Neural progenitor cell (in vitro differentiated cells): Measurements from ENCODE around the gene PKNOX2. TPM values are rescaled to one million over a fixed set of nuclear protein-coding genes. Genes with fewer than 3 reads are reported as not detected.

ENCODE experiments used
- DNase-seq: peaks from one replicate; pipeline ENCODE4 v3.0.0-alpha.2; 2016; ENCODE audit warnings: low spot score
- H2AFZ ChIP-seq: fragments of 200-600 bp; sonication (generic); replicated peaks from 2 replicates; pipeline ENCODE4 v1.6.1; 2016; ENCODE audit warnings: antibody characterized with exemption
- H3F3A ChIP-seq: fragments of 200-600 bp; sonication (generic); 2 replicates; pipeline ENCODE4 v1.6.1; 2016; ENCODE audit warnings: antibody characterized with exemption, low read depth
- H3K27ac ChIP-seq: fragments of 200-600 bp; sonication (generic); 2 replicates; pipeline ENCODE4 v1.5.1; 2016; ENCODE audit warnings: mild to moderate bottlenecking
- H3K27me3 ChIP-seq: fragments of 200-600 bp; sonication (generic); 2 replicates; pipeline ENCODE4 v1.6.1; 2016; ENCODE audit warnings: mild to moderate bottlenecking, moderate library complexity
- H3K36me3 ChIP-seq: fragments of 200-600 bp; sonication (generic); 2 replicates; pipeline ENCODE4 v1.5.1; 2016
- H3K4me1 ChIP-seq: fragments of 200-600 bp; sonication (generic); 2 replicates; pipeline ENCODE4 v1.6.1; 2016; ENCODE audit warnings: mixed run types
- H3K4me2 ChIP-seq: fragments of 200-600 bp; sonication (generic); 2 replicates; pipeline ENCODE4 v1.6.1; 2016
- H3K4me3 ChIP-seq: fragments of 200-600 bp; sonication (generic); 2 replicates; pipeline ENCODE4 v1.5.1; 2016
- H3K79me2 ChIP-seq: fragments of 200-600 bp; sonication (generic); 2 replicates; pipeline ENCODE4 v1.6.1; 2016; ENCODE audit warnings: low read depth
- H3K9ac ChIP-seq: fragments of 200-600 bp; sonication (generic); 2 replicates; pipeline ENCODE4 v1.6.1; 2016
- H3K9me3 ChIP-seq: fragments of 200-600 bp; sonication (generic); 2 replicates; pipeline ENCODE4 v1.5.1; 2016; ENCODE audit warnings: low read depth
- H4K20me1 ChIP-seq: fragments of 200-600 bp; sonication (generic); 2 replicates; pipeline ENCODE4 v1.6.1; 2016; ENCODE audit warnings: low read depth
- H3K27ac Mint-ChIP-seq: 3 replicates; pipeline ENCODE4 v1.8.0; 2021; ENCODE audit warnings: mixed read lengths
- H3K27me3 Mint-ChIP-seq: 2 replicates; pipeline ENCODE4 v1.8.0; 2022; ENCODE audit warnings: low read depth, mild to moderate bottlenecking, inconsistent platforms, moderate library complexity, mixed read lengths; ENCODE audit not compliant: insufficient read depth
- H3K36me3 Mint-ChIP-seq: 3 replicates; pipeline ENCODE4 v1.8.0; 2021; ENCODE audit warnings: mixed read lengths
- H3K4me1 Mint-ChIP-seq: 3 replicates; pipeline ENCODE4 v1.8.0; 2021; ENCODE audit warnings: mixed read lengths
- H3K4me3 Mint-ChIP-seq: 3 replicates; pipeline ENCODE4 v1.8.0; 2021; ENCODE audit warnings: mild to moderate bottlenecking, moderate library complexity, mixed read lengths
- H3K9me3 Mint-ChIP-seq: 3 replicates; pipeline ENCODE4 v1.8.0; 2020; ENCODE audit warnings: mixed read lengths
- EZH2 ChIP-seq: fragments of 200-600 bp; sonication (generic); IDR thresholded peaks from 2 replicates; pipeline ENCODE4 v1.6.1; 2017; ENCODE audit warnings: antibody characterized with exemption, mild to moderate bottlenecking, moderate library complexity
- EZH2phosphoT487 ChIP-seq: fragments of 200-600 bp; sonication (generic); IDR thresholded peaks from 2 replicates; pipeline ENCODE4 v1.6.1; 2017; ENCODE audit warnings: antibody characterized with exemption
- total RNA-seq: library from RNA; depleted of rRNA; stranded (reverse); fragments of >200 nt; gene quantifications from 2 replicates; pipeline ENCODE4 v1.2.3, GENCODE V29; 2015; ENCODE audit warnings: low replicate concordance
- TF ChIP-seq, protein P1 (sequence below): fragments of 200-600 bp; sonication (generic); IDR thresholded peaks from 2 replicates; pipeline ENCODE4 v1.5.1; 2017; ENCODE audit warnings: antibody characterized with exemption, mild to moderate bottlenecking

The PKNOX2 gene
- total RNA-seq, 1 donor from 2014 or later: 4.3 TPM

DNA sequence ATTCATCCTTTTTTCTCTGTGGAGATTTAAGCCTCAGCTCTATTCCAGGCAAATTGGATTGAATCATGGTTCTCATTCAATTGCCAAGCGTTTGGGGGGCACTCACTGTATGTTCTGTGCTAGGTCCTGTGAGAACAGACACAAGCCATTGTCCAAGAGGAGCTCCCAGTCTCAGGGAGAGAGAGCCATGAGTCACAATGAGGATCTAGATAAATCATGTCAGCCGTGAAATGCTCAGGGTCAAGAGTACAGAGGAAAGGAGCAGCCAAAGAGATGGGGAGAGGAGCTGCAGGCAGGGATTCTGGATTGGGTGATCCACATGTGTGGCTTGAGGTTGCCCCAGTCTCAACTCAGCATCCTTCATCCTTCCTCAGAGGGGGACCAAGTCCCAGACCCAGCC lies 237.9 kb downstream of the PKNOX2 start:
- Histone ChIP-seq H3K79me2 (no peaks in the 10 kb centered on the region), H3K4me2 (peak overlapping the region; percentile 28), H3K4me1 (peaks cover 45% of the 10 kb centered on the region), H3K27ac (no peak overlapping the region), H3K9ac (no peak overlapping the region), H3K9me3 (no peaks in the 10 kb centered on the region), H2AFZ (no peak overlapping the region), H3K27me3 (no peaks in the 10 kb centered on the region), H3F3A (peaks cover 37% of the 10 kb centered on the region), H3K36me3 (no peaks in the 10 kb centered on the region), H3K4me3 (no peak overlapping the region), H4K20me1 (no peaks in the 10 kb centered on the region)
- Mint-ChIP-seq H3K36me3 (peaks cover 38% of the 10 kb centered on the region), H3K27me3 (peaks cover 5% of the 10 kb centered on the region), H3K4me3 (no peak overlapping the region), H3K4me1 (peaks cover 65% of the 10 kb centered on the region), H3K27ac (peak overlapping the region; percentile 84), H3K9me3 (no peaks in the 10 kb centered on the region)
- TF ChIP-seq, protein P1, sequence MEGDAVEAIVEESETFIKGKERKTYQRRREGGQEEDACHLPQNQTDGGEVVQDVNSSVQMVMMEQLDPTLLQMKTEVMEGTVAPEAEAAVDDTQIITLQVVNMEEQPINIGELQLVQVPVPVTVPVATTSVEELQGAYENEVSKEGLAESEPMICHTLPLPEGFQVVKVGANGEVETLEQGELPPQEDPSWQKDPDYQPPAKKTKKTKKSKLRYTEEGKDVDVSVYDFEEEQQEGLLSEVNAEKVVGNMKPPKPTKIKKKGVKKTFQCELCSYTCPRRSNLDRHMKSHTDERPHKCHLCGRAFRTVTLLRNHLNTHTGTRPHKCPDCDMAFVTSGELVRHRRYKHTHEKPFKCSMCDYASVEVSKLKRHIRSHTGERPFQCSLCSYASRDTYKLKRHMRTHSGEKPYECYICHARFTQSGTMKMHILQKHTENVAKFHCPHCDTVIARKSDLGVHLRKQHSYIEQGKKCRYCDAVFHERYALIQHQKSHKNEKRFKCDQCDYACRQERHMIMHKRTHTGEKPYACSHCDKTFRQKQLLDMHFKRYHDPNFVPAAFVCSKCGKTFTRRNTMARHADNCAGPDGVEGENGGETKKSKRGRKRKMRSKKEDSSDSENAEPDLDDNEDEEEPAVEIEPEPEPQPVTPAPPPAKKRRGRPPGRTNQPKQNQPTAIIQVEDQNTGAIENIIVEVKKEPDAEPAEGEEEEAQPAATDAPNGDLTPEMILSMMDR: no peak
- TF ChIP-seq EZH2: no peak
- TF ChIP-seq EZH2phosphoT487: no peak
- no peak for DNase-seq

DNA sequence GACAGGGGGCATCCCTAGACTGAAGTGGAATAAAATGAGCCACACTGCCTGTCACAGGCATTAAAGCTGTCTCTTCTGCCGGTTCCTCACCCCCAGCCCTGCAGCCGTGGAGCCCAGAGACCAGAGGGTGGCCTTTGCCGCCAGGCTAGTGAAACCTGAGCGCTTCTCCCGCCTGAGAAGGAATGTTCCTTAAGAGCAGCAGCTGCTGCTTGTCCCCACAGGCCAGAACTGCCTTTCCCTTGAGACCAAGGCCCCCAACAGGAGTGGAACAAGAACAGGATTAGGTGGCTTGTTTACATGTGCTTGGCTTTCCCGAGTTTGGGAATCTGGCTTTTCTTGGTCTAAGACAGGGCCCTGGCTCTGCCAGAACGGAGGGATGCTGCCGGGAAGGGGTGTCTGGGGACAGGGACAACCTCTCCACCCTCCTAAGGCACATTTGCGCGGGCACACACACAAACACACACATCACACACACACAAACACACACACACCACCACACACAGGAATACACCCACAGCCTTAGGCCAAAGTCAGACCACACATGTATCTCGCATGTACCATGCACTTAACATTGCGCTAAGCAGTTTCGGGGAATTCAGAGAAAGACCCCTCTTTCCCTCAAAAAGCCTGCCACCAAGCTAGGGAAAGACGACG lies 239.7 kb downstream of the PKNOX2 start:
- H3K9me3 Mint-ChIP-seq: no peaks in the 10 kb centered on the region
- Histone ChIP-seq H3K4me3 (no peak overlapping the region), H3K27me3 (no peaks in the 10 kb centered on the region), H4K20me1 (no peaks in the 10 kb centered on the region), H3K9ac (no peak overlapping the region), H3K4me1 (peaks cover 43% of the 10 kb centered on the region), H3K36me3 (no peaks in the 10 kb centered on the region), H3K9me3 (no peaks in the 10 kb centered on the region), H3K79me2 (no peaks in the 10 kb centered on the region), H3K27ac (peak overlapping the region; percentile 61), H3F3A (peaks cover 37% of the 10 kb centered on the region), H2AFZ (no peak overlapping the region), H3K4me2 (peak overlapping the region; percentile 12)
- H3K27me3 Mint-ChIP-seq: peaks cover 5% of the 10 kb centered on the region
- TF ChIP-seq EZH2phosphoT487: no peak
- TF ChIP-seq, protein P1: no peak
- TF ChIP-seq EZH2: no peak
- peaks cover 68% of the 10 kb centered on the region for H3K4me1 Mint-ChIP-seq
- DNase-seq: peak; percentile 92
- peak overlapping the region; percentile 50 for H3K27ac Mint-ChIP-seq
- H3K4me3 Mint-ChIP-seq: peak overlapping the region; percentile 2
- peaks cover 32% of the 10 kb centered on the region for H3K36me3 Mint-ChIP-seq

DNA sequence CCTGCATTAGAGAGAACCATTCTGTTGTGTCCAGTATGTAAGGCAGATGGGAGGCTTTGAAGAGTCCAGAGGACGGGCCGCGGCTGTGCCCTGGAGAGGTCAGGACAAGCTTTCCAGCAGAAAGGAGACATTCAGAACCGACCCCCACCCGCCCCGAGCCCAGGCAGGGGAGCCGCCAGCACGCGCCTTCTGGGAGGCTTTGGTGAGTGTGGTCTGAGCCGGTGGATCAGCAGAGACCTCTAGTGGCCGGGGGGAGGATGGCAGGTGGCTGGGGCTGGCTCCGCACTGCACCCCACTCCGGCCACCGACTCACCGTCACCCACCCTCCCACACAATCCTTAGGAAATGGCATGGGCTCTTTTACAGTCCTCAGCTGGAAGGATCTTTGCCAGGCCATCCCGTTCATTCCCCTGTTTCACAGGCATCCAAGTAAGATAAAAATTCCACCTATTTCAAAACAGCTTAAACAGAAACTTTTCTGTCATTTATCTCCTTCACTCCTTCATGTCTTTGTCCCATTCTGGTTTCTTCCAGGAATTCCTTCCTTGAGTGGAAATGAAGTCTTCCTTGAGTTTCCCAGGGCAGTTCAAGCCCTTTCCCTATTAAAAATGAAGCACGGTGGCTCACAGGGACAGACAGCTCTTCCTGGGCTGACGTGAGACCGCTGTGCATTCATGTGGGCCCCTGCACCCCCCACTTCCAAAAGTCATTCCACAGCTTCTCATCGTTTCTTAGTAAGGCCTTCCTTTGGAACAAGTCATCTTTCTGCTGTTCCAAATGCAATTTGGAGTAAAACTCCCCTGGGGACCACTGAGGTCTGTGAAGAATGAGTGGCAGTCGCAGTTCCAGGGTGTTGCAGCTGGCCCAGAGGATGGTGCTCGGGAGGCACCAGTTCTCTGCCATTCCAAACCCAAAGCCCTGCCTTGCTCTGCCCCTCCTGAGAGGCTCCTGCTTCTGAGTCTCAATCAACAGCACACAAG lies 240.6 kb downstream of the PKNOX2 start:
- peak overlapping the region; percentile 2 for H3K4me3 Mint-ChIP-seq
- H3K4me2 ChIP-seq: peak overlapping the region; percentile 12
- no peaks in the 10 kb centered on the region for H3K9me3 ChIP-seq
- peak overlapping the region; percentile 61 for H3K27ac ChIP-seq
- no peaks in the 10 kb centered on the region for H3K27me3 ChIP-seq
- peaks cover 29% of the 10 kb centered on the region for H3K36me3 Mint-ChIP-seq
- no peak overlapping the region for H3K4me3 ChIP-seq
- H3F3A ChIP-seq: peaks cover 37% of the 10 kb centered on the region
- H3K9me3 Mint-ChIP-seq: no peaks in the 10 kb centered on the region
- TF ChIP-seq EZH2phosphoT487: no peak
- TF ChIP-seq, protein P1: peak; percentile 92
- H2AFZ ChIP-seq: no peak overlapping the region
- H3K4me1 ChIP-seq: peaks cover 35% of the 10 kb centered on the region
- H3K79me2 ChIP-seq: no peaks in the 10 kb centered on the region
- peaks cover 68% of the 10 kb centered on the region for H3K4me1 Mint-ChIP-seq
- no peaks in the 10 kb centered on the region for H3K36me3 ChIP-seq
- no peaks in the 10 kb centered on the region for H4K20me1 ChIP-seq
- peak; percentile 87 for DNase-seq
- H3K27me3 Mint-ChIP-seq: peaks cover 6% of the 10 kb centered on the region
- no peak overlapping the region for H3K9ac ChIP-seq
- peak overlapping the region; percentile 85 for H3K27ac Mint-ChIP-seq
